ENCODE measurements around the gene SMPD2. TPM values are rescaled to one million over a fixed set of nuclear protein-coding genes. Genes with fewer than 3 reads are reported as not detected.

The SMPD2 gene
- total and polyA plus RNA-seq, 2 donors (not counting 1 experiment from before 2014, with no cell fraction given): 35.7 to 43.9 TPM

DNA sequence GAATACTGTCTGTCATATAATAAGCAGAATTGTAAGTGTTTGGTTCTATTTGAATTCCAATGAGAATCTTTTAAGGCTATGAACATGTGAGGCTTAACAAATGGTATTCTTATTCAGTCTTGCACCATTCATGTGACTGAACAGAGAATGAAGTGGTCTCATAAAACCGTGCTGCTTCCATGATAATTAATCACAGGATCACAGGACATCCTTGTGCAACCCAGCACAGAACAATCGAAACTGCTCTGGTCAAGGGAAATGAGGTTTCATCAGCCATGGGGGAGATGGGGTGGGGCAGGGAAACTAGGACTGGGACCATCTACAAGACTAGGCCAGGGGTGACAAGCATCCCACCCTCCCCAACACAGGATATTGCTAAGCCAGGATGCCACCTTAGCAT is 6.1 kb upstream of the SMPD2 start:
- Histone ChIP-seq H2AFZ (ENCODE audit: insufficient read depth, low read depth, low read length, poor library complexity, severe bottlenecking) (no peak overlapping the region), H3K27me3 (replicated peaks in 1 of 4; ENCODE audit: control extremely low read depth in 1 of 4, control insufficient read depth in 3 of 4, insufficient read depth in 4 of 4, low read length in 3 of 4) (no peaks in the 10 kb centered on the region), H4K20me1 (ENCODE audit: control insufficient read depth, insufficient read depth, low read length, poor library complexity, severe bottlenecking) (no peaks in the 10 kb centered on the region), H3K9me3 (ENCODE audit: control extremely low read depth in 1 of 3, control insufficient read depth in 2 of 3, insufficient read depth in 1 of 3, low read length in 2 of 3) (no peaks in the 10 kb centered on the region), H3K79me2 (ENCODE audit: control insufficient read depth, insufficient read depth, low read length) (peaks cover 1% of the 10 kb centered on the region), H3K27ac (ENCODE audit: low read length in 2 of 2) (no peak overlapping the region), H3K4me1 (ENCODE audit: control insufficient read depth in 2 of 2, insufficient read depth in 2 of 2, low read length in 2 of 2) (peaks cover under 1 to 2% of the 10 kb centered on the region in 2 donors), H3K4me3 (ENCODE audit: control extremely low read depth in 1 of 5, extremely low read depth in 1 of 5, insufficient read depth in 1 of 5, low read depth in 2 of 5, low read length in 4 of 5) (no peak overlapping the region), H3K36me3 (replicated peaks in 1 of 2; ENCODE audit: control extremely low read depth in 1 of 2, control insufficient read depth in 1 of 2, extremely low read depth in 1 of 2, insufficient read depth in 2 of 2, low read length in 1 of 2) (no peaks in the 10 kb centered on the region), H3K9ac (ENCODE audit: low read length) (no peak overlapping the region), H3K4me2 (replicated peaks; ENCODE audit: low read depth, low read length, poor library complexity, severe bottlenecking) (no peak overlapping the region)
- POLR2A ChIA-PET: no interaction called here
- DNase-seq (no peak), ATAC-seq (ENCODE audit: low read depth) (no peak)
- intact Hi-C loops (cut with micrococcal nuclease): no loop called here
- TF ChIP-seq EZH2 (IDR thresholded peaks at IDR 0.05; ENCODE audit: borderline replicate concordance, insufficient read depth, low read depth, low read length, poor library complexity, severe bottlenecking) (no peak), CTCF (IDR thresholded peaks at IDR 0.05) (no peak)
- Mint-ChIP-seq H3K4me1 (no peaks in the 10 kb centered on the region), H3K9me3 (ENCODE audit: insufficient read depth) (no peaks in the 10 kb centered on the region), H3K4me3 (no peak overlapping the region), H3K27ac (no peak overlapping the region), H3K27me3 (no peaks in the 10 kb centered on the region)
- WGBS (ENCODE audit: insufficient coverage): no CpG with 5 or more reads among the region's 2 CpGs
- CTCF ChIA-PET: no interaction called here

GRCh38 chr6:109436041-109436440 is 4.5 kb upstream of the SMPD2 start:
- Histone ChIP-seq H3K79me2 (ENCODE audit: control insufficient read depth, insufficient read depth, low read length) (peaks cover 13% of the 10 kb centered on the region), H3K4me2 (replicated peaks; ENCODE audit: low read depth, low read length, poor library complexity, severe bottlenecking) (no peak overlapping the region), H3K27ac (ENCODE audit: low read length in 2 of 2) (no peak overlapping the region), H4K20me1 (ENCODE audit: control insufficient read depth, insufficient read depth, low read length, poor library complexity, severe bottlenecking) (no peaks in the 10 kb centered on the region), H2AFZ (ENCODE audit: insufficient read depth, low read depth, low read length, poor library complexity, severe bottlenecking) (no peak overlapping the region), H3K36me3 (replicated peaks in 1 of 2; ENCODE audit: control extremely low read depth in 1 of 2, control insufficient read depth in 1 of 2, extremely low read depth in 1 of 2, insufficient read depth in 2 of 2, low read length in 1 of 2) (no peaks in the 10 kb centered on the region), H3K27me3 (replicated peaks in 1 of 4; ENCODE audit: control extremely low read depth in 1 of 4, control insufficient read depth in 3 of 4, insufficient read depth in 4 of 4, low read length in 3 of 4) (no peaks in the 10 kb centered on the region), H3K9ac (ENCODE audit: low read length) (no peak overlapping the region), H3K9me3 (ENCODE audit: control extremely low read depth in 1 of 3, control insufficient read depth in 2 of 3, insufficient read depth in 1 of 3, low read length in 2 of 3) (no peaks in the 10 kb centered on the region), H3K4me1 (ENCODE audit: control insufficient read depth in 2 of 2, insufficient read depth in 2 of 2, low read length in 2 of 2) (peaks cover 6 to 8% of the 10 kb centered on the region in 2 donors), H3K4me3 (ENCODE audit: control extremely low read depth in 1 of 5, extremely low read depth in 1 of 5, insufficient read depth in 1 of 5, low read depth in 2 of 5, low read length in 4 of 5) (no peak overlapping the region)
- Mint-ChIP-seq H3K9me3 (ENCODE audit: insufficient read depth) (no peaks in the 10 kb centered on the region), H3K27me3 (no peaks in the 10 kb centered on the region), H3K4me3 (no peak overlapping the region), H3K27ac (no peak overlapping the region), H3K4me1 (peaks cover 4% of the 10 kb centered on the region)
- 92% methylated on average over 3 of the region's 5 CpGs for WGBS (ENCODE audit: insufficient coverage)
- DNase-seq: no peak
- ATAC-seq (ENCODE audit: low read depth): no peak
- TF ChIP-seq CTCF (IDR thresholded peaks at IDR 0.05): no peak
- no peak for TF ChIP-seq EZH2 (IDR thresholded peaks at IDR 0.05; ENCODE audit: borderline replicate concordance, insufficient read depth, low read depth, low read length, poor library complexity, severe bottlenecking)
- intact Hi-C loops (cut with micrococcal nuclease): no loop called here
- ChIA-PET CTCF (no interaction called here), POLR2A (no interaction called here)
